Muscle layer of colon (tissue), 2 donors: Measurements from ENCODE around the gene ADRA2C.

Experiments
- H3K27ac ChIP-seq: one replicate; pipeline ENCODE4 v1.7.0; 2013; ENCODE audit warnings: low read depth, mild to moderate bottlenecking, low read length, moderate library complexity
- H3K27me3 ChIP-seq, 2 donors: one replicate each; pipeline ENCODE4 v1.7.0; 2013; ENCODE audit warnings: low read length in 2 of 2, mild to moderate bottlenecking in 2 of 2; ENCODE audit not compliant: insufficient read depth in 2 of 2, control insufficient read depth in 1 of 2
- H3K36me3 ChIP-seq: one replicate; pipeline ENCODE4 v1.7.0; 2013; ENCODE audit warnings: mild to moderate bottlenecking, low read length; ENCODE audit not compliant: insufficient read depth
- H3K4me1 ChIP-seq: one replicate; pipeline ENCODE4 v1.7.0; 2013; ENCODE audit warnings: mild to moderate bottlenecking, low read length; ENCODE audit not compliant: insufficient read depth
- H3K4me3 ChIP-seq, 2 donors: one replicate each; pipeline ENCODE4 v1.7.0; 2013; ENCODE audit warnings: low read length in 2 of 2, low read depth in 1 of 2, mild to moderate bottlenecking in 1 of 2, moderate library complexity in 1 of 2
- H3K9ac ChIP-seq: one replicate; pipeline ENCODE4 v1.7.0; 2013; ENCODE audit warnings: low read length
- H3K9me3 ChIP-seq: one replicate; pipeline ENCODE4 v1.7.0; 2013; ENCODE audit warnings: mild to moderate bottlenecking, low read length
- donor health status: abdominal sarcoma.
- donor health status: Adenocarcinoma of cecum.

Gene ADRA2C

DNA sequence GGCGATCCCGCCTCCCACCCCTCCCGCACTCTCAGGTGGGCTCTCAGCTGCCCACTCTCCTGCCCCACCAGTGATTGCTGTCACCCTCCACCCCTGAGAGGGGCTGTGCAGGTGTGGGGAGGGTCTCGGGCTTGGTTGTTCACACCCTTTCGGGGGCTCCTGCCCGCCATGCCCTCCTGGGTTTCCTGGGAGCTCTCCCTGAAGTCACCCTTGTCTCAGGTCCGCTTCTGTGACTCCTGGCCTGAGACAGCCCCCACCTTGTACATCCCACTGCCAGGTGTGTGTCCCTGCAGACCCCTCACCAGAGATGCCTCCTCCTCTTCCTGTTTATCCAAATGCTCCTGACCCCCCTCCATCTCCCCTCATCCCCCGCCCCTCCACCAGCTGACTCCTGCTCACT, 37.8 kb downstream of the ADRA2C start:
- H3K4me1 ChIP-seq, result no peaks in the 10 kb centered on the region
- no peak overlapping the region for H3K4me3 ChIP-seq
- no peaks in the 10 kb centered on the region for H3K36me3 ChIP-seq
- H3K9ac ChIP-seq, result no peak overlapping the region
- H3K27ac ChIP-seq, result no peak overlapping the region
- no peaks in the 10 kb centered on the region for H3K9me3 ChIP-seq
- H3K27me3 ChIP-seq, result peaks cover 4 to 15% of the 10 kb centered on the region in 2 donors

- Histone ChIP-seq H3K4me1 (no peaks in the 10 kb centered on the region), H3K27me3 (peaks cover 4 to 15% of the 10 kb centered on the region in 2 donors), H3K4me3 (no peak overlapping the region), H3K9ac (no peak overlapping the region), H3K9me3 (no peaks in the 10 kb centered on the region), H3K36me3 (no peaks in the 10 kb centered on the region), H3K27ac (no peak overlapping the region)
Observed at GRCh38 chr4:3805026-3805425, 38.8 kb downstream of the ADRA2C start.

GRCh38 chr4:3805731-3806130, 39.5 kb downstream of the ADRA2C start:
- H3K27me3 ChIP-seq, result peaks cover 4 to 15% of the 10 kb centered on the region in 2 donors

DNA sequence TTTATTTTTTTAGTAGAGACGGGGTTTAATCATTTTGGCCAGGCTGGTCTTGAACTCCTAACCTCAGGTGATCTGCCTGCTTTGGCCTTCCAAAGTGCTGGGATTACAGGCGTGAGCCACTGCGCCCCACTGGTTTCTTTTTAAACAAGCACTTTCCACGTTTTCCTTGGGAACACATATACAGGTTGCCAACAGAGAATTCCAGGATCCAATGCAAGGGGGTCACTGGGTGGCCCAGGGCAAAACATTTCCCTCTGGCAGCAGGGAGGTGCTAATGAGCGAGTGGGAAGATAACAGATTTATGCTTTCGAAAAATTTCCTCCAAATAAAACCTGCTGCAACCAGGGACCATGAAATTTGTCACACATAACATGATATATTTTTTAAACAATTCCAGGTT, 41.1 kb downstream of the ADRA2C start:
- H3K4me1 ChIP-seq, result no peaks in the 10 kb centered on the region
- no peak overlapping the region for H3K4me3 ChIP-seq
- H3K9ac ChIP-seq, result no peak overlapping the region
- H3K27me3 ChIP-seq, result peaks cover 4 to 9% of the 10 kb centered on the region in 2 donors
- no peak overlapping the region for H3K27ac ChIP-seq
- no peaks in the 10 kb centered on the region for H3K9me3 ChIP-seq
- H3K36me3 ChIP-seq, result no peaks in the 10 kb centered on the region

More at GRCh38 chr4:3805731-3806130, 39.5 kb downstream of the ADRA2C start:
- Histone ChIP-seq H3K9ac (no peak overlapping the region), H3K36me3 (no peaks in the 10 kb centered on the region), H3K27ac (no peak overlapping the region), H3K9me3 (no peaks in the 10 kb centered on the region), H3K4me1 (no peaks in the 10 kb centered on the region), H3K4me3 (no peak overlapping the region)

DNA sequence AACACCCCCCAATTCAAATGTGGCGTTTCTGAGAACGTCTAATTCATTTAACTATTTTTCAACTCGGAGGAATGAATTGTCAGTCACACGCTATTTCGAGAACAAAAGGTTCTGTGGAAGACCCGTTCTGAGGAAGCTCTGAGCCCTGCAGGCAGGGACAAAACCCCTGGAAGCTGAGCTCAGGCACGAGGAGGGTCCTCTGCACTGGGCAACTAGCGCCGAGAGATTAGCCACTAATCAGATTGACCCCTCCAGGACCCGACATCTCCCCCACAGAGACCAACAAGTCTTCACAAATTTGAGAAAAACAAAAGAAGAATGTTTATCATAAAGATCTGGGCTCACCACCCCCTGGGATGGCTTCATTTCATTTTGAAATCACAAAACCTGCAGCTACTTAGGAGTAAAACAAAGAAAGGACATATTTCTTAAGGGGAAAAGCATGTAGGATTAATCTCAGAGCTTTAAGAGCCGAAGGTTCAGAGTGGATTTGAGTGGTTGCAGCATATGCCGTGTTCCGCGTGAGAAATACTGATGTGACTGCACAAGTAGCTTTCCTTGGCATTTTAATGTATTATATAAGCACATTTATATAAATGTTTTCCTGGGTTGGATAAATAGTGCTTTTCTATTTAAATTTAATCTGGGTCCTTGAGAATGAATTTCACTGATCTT, 41.8 kb downstream of the ADRA2C start:
- H3K4me1 ChIP-seq, result no peaks in the 10 kb centered on the region
- H3K27me3 ChIP-seq, result peaks cover 4 to 9% of the 10 kb centered on the region in 2 donors
- H3K27ac ChIP-seq, result no peak overlapping the region
- H3K4me3 ChIP-seq, result no peak overlapping the region
- H3K9me3 ChIP-seq, result no peaks in the 10 kb centered on the region
- no peak overlapping the region for H3K9ac ChIP-seq
- H3K36me3 ChIP-seq, result no peaks in the 10 kb centered on the region

DNA sequence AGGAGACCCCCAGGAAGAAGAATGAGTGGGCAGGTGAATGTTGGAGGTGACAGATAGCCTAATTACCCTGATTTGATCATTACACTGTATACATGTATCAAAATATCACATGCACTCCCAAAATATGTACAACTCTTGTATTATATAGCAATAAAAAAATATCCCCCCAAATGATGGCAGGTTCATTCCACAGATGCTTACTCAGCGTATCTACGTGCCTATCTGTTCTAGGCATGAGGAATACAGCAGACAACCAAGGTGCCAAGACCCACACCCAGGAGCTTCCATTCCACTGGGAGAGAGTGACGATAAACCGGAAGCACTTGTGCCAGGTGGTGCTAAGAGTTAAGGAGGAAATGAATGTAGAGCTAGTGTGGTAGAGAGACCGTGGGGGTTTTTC, 42.4 kb downstream of the ADRA2C start:
- H3K27ac ChIP-seq, result no peak overlapping the region

DNA sequence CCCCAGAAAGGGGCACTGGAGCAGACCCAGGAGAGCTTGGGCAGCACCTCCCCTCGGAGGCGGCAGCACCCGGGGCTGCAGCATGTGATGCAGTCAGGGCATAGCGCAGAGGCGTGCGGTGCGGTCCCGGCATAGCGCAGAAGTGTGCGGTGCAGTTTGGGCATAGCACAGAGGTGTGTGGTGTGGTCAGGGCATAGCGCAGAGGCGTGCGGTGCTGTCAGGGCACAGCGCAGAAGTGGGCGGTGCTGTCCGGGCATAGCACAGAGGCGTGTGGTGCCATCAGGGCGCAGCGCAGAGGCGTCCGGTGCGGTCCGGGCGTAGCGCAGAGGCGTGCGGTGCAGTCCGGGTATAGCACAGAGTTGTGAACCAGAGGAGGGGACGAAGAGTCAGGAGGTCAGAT, 42.8 kb downstream of the ADRA2C start:
- H3K9ac ChIP-seq, result no peak overlapping the region
- no peaks in the 10 kb centered on the region for H3K36me3 ChIP-seq
- H3K4me1 ChIP-seq, result no peaks in the 10 kb centered on the region
- H3K9me3 ChIP-seq, result no peaks in the 10 kb centered on the region
- H3K4me3 ChIP-seq, result no peak overlapping the region
- H3K27ac ChIP-seq, result no peak overlapping the region
- H3K27me3 ChIP-seq, result peaks cover 4% of the 10 kb centered on the region in 2 donors

More for the DNA sequence above, 42.4 kb downstream of the ADRA2C start:
- Histone ChIP-seq H3K4me1 (no peaks in the 10 kb centered on the region), H3K4me3 (no peak overlapping the region), H3K9me3 (no peaks in the 10 kb centered on the region), H3K9ac (no peak overlapping the region), H3K27me3 (peaks cover 4 to 5% of the 10 kb centered on the region in 2 donors), H3K36me3 (no peaks in the 10 kb centered on the region)

DNA sequence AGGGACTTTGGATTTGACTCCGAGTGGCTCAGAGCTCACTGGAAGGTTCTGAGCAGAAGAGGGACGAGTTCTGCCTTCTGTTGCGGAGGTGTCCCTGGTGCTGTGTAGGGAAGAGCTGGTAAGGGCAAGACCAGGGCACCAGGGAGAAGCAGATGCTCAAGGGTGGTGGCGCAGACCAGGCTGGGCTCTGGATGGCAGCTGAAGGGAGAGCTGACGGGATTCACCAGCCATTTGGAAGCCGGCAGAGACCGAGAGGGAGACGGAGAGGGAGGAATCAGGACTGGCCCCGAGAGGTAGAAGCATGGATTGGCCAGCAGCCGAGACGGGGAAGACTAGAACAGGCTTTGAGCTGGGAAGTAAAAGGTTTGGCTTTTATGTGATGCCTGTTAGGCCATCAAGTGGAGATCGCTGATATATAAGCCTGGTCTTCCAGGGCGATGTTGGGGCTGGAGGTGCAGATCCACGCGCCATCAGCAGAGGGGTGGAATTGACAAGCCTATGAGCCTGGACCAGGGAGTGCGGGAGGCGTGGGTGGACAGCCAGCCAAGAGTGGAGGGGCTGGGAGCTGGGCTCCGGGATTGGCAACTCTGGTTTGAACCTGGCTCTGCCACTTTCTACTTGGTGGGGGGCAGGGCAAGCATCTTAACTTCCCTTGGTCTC, 43.4 kb downstream of the ADRA2C start:
- Histone ChIP-seq H3K9ac (no peak overlapping the region), H3K9me3 (no peaks in the 10 kb centered on the region), H3K27me3 (peaks cover 4% of the 10 kb centered on the region in 2 donors), H3K36me3 (no peaks in the 10 kb centered on the region), H3K4me1 (no peaks in the 10 kb centered on the region), H3K4me3 (no peak overlapping the region), H3K27ac (no peak overlapping the region)

- no peaks in the 10 kb centered on the region for H3K36me3 ChIP-seq
- no peaks in the 10 kb centered on the region for H3K9me3 ChIP-seq
- H3K4me1 ChIP-seq, result no peaks in the 10 kb centered on the region
- no peak overlapping the region for H3K9ac ChIP-seq
- no peak overlapping the region for H3K4me3 ChIP-seq
- no peak overlapping the region for H3K27ac ChIP-seq
- H3K27me3 ChIP-seq, result peaks cover 4% of the 10 kb centered on the region in 2 donors
Observed at GRCh38 chr4:3810111-3810680, 44.0 kb downstream of the ADRA2C start.

DNA sequence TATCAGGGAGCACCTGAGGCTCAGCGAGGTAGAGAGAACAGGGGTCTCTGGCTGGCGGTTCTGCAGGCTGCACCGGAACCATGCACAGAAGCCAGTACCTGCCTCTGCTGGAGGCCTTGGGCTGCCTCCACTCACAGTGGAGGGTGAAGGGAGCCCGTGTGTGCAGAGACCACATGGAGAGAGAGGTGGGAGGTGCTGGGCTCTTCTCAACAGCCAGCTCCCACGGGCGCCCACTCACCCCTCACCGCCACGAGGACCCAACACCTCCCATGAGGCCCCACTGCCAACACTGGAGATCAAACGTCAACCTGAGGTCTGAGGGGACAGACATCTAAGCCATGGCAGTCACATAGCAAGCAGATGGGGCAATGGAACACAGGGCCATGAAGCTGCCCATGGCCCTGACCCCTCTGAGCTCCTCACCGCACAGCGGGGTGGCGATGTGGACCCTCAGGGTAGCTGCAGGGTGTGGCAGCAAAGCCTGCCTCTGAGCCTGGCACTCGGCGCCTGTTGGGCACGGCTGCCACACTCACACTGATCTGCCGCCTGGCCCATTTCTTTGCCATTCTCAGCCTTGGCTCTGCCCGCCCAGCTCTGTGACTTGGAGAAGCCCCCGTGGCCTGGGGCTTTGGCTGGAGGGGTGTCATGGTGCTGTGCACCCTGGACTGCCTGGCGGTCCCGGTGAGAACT, 44.8 kb downstream of the ADRA2C start:
- Histone ChIP-seq H3K9ac (no peak overlapping the region), H3K9me3 (no peaks in the 10 kb centered on the region), H3K4me3 (no peak overlapping the region), H3K27ac (no peak overlapping the region), H3K36me3 (no peaks in the 10 kb centered on the region), H3K4me1 (no peaks in the 10 kb centered on the region), H3K27me3 (peaks cover 4% of the 10 kb centered on the region in 2 donors)

- Histone ChIP-seq H3K27me3 (peaks cover 4% of the 10 kb centered on the region in 2 donors), H3K4me3 (no peak overlapping the region), H3K4me1 (no peaks in the 10 kb centered on the region), H3K9me3 (no peaks in the 10 kb centered on the region), H3K36me3 (no peaks in the 10 kb centered on the region), H3K9ac (no peak overlapping the region), H3K27ac (no peak overlapping the region)
Observed at GRCh38 chr4:3811621-3812020, 45.4 kb downstream of the ADRA2C start.
